ENCODE results near the gene SCO2.

DNA sequence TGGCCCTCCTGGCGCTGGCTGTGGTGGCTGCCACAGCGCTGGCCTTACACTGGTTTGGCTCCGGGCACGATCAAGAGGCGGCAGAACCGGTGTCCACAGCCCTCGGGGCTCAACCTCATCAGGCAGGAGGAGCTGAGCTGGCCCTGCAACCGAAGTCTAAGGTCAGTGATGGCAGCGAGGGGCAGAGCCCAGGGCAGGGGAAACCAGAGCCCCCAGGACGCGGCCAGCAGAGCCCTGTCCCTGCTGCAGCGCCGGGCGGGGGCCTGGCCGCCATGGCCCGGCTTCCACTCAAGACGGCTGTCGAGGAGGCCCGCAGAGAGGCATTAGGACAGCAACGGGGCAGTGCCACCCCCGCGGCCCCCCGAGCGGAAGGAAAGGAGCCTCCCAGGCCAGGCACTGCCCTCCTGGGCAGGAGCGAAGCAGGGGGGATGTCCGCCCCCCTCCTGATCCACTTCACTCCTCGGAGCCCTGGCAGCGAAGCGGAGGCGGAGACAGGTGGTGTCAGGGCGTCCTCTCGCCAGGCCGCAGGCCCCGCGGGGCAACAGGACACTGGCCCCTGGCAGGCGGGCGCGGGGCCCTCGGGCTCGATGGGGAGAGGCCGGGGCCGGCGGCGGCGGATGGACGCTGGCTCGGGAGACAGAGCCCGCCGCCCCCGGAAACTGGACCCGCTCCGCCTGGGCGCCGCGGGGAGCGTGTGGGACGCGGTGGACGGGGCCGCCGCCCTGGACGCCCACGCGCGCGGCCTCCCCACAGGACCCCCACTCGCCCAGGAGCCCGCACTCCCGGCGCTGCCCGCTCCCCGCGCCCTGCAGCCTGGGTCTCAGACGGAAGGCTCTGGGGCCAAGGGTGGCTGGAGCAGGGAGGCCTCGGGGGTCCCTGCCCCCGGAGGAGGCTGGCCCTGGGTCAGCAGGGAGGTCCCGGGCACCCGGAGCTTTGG is 21.2 kb upstream of the SCO2 start:
- TF ChIP-seq, protein P1, sequence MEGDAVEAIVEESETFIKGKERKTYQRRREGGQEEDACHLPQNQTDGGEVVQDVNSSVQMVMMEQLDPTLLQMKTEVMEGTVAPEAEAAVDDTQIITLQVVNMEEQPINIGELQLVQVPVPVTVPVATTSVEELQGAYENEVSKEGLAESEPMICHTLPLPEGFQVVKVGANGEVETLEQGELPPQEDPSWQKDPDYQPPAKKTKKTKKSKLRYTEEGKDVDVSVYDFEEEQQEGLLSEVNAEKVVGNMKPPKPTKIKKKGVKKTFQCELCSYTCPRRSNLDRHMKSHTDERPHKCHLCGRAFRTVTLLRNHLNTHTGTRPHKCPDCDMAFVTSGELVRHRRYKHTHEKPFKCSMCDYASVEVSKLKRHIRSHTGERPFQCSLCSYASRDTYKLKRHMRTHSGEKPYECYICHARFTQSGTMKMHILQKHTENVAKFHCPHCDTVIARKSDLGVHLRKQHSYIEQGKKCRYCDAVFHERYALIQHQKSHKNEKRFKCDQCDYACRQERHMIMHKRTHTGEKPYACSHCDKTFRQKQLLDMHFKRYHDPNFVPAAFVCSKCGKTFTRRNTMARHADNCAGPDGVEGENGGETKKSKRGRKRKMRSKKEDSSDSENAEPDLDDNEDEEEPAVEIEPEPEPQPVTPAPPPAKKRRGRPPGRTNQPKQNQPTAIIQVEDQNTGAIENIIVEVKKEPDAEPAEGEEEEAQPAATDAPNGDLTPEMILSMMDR (IDR thresholded peaks at IDR 0.05 in 2 of 3, conservative IDR thresholded peaks at IDR 0.05 in 1 of 3; ENCODE audit: control insufficient read depth in 2 of 3, extremely low read depth in 1 of 3, insufficient read depth in 1 of 3, low read depth in 3 of 3, low read length in 3 of 3): no peak
- TF ChIP-seq MYC (IDR thresholded peaks at IDR 0.05; ENCODE audit: insufficient read depth, insufficient read length, insufficient replicate concordance, low read length, severe bottlenecking): no peak
- no peak for TF ChIP-seq EZH2 (IDR thresholded peaks at IDR 0.05; ENCODE audit: borderline replicate concordance, control insufficient read depth, low read depth, low read length)
- no peak for TF ChIP-seq ESRRA (IDR thresholded peaks at IDR 0.05; ENCODE audit: low read length)
- TF ChIP-seq, protein P2, sequence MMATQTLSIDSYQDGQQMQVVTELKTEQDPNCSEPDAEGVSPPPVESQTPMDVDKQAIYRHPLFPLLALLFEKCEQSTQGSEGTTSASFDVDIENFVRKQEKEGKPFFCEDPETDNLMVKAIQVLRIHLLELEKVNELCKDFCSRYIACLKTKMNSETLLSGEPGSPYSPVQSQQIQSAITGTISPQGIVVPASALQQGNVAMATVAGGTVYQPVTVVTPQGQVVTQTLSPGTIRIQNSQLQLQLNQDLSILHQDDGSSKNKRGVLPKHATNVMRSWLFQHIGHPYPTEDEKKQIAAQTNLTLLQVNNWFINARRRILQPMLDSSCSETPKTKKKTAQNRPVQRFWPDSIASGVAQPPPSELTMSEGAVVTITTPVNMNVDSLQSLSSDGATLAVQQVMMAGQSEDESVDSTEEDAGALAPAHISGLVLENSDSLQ (IDR thresholded peaks at IDR 0.05): no peak
- no peak for TF ChIP-seq FOXK2 (IDR thresholded peaks at IDR 0.05)

Data from GM12878 (cell line).